Body of pancreas (tissue), 4 donors: ENCODE measurements around the gene CD300E.

Source experiments
- POLR2A ChIP-seq, 3 donors: fragments of 450-650 bp; IDR thresholded peaks; one replicate each; pipeline ENCODE4 v1.6.1; 2016; ENCODE audit warnings: antibody characterized with exemption in 3 of 3, mild to moderate bottlenecking in 2 of 3
- TF ChIP-seq, protein P1 (sequence below), 7 experiments: fragments of 450-650 bp in 4 of 7; fragments of 200-600 bp in 3 of 7; sonication (generic) in 3 of 7; IDR thresholded peaks; one replicate each; pipeline ENCODE4 v1.5.1; 2016 to 2019; ENCODE audit warnings: antibody characterized with exemption in 7 of 7

DNA sequence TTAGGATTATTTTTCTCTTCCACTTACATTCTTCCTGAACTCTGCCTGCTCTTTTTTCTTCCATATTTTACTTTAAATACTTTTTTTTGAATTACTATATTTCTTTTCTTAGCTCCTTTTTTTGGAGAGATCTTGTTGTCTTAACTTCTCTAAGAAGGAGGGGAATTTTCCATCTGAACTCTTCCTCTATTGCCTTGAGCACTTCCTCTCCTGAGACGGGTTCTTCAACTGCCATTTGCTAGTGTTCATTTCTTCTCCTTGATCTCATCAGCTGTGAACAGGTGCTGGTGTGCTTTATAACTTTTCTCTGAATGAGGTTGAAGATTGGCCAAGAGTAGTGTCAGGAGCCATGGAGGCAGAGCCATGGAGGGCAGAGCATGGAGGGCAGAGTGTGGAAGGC lies 16.3 kb downstream of the CD300E start:
- TF ChIP-seq, protein P1, sequence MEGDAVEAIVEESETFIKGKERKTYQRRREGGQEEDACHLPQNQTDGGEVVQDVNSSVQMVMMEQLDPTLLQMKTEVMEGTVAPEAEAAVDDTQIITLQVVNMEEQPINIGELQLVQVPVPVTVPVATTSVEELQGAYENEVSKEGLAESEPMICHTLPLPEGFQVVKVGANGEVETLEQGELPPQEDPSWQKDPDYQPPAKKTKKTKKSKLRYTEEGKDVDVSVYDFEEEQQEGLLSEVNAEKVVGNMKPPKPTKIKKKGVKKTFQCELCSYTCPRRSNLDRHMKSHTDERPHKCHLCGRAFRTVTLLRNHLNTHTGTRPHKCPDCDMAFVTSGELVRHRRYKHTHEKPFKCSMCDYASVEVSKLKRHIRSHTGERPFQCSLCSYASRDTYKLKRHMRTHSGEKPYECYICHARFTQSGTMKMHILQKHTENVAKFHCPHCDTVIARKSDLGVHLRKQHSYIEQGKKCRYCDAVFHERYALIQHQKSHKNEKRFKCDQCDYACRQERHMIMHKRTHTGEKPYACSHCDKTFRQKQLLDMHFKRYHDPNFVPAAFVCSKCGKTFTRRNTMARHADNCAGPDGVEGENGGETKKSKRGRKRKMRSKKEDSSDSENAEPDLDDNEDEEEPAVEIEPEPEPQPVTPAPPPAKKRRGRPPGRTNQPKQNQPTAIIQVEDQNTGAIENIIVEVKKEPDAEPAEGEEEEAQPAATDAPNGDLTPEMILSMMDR (IDR thresholded peaks at IDR 0.05): no peak
- no peak for TF ChIP-seq POLR2A (IDR thresholded peaks at IDR 0.05)
